GM23338 (cell line): ENCODE results near the gene SCLY.

Experiments
- CREB1 ChIP-seq: fragments of 250-450 bp; sonication (Bioruptor Pico); IDR thresholded peaks from 2 replicates; pipeline ENCODE4 v1.5.0; 2020; ENCODE audit warnings: low read depth, mild to moderate bottlenecking, moderate library complexity
- EZH2 ChIP-seq: fragments of 200-600 bp; sonication (generic); IDR thresholded peaks from one replicate; pipeline ENCODE4 v1.8.0; 2017; ENCODE audit warnings: antibody characterized with exemption, mild to moderate bottlenecking, low read depth; ENCODE audit not compliant: unreplicated experiment
- EZH2phosphoT487 ChIP-seq: fragments of 200-600 bp; sonication (generic); IDR thresholded peaks from one replicate; pipeline ENCODE4 v1.8.1; 2018; ENCODE audit warnings: antibody characterized with exemption; ENCODE audit not compliant: unreplicated experiment
- JUNB ChIP-seq: IDR thresholded peaks from one replicate; pipeline ENCODE4 v1.6.1; 2016; ENCODE audit warnings: antibody characterized with exemption; ENCODE audit not compliant: unreplicated experiment
- NANOG ChIP-seq: IDR thresholded peaks from 2 replicates; pipeline ENCODE4 v1.6.1; 2016; ENCODE audit warnings: antibody characterized with exemption, borderline replicate concordance
- POLR2AphosphoS5 ChIP-seq: IDR thresholded peaks from 2 replicates; pipeline ENCODE4 v1.6.1; 2016; ENCODE audit warnings: antibody characterized with exemption, low read depth
- REST ChIP-seq: IDR thresholded peaks from one replicate; pipeline ENCODE4 v1.6.1; 2018; ENCODE audit warnings: antibody characterized with exemption; ENCODE audit not compliant: unreplicated experiment
- ZNF114 ChIP-seq: fragments of 250-450 bp; sonication (Bioruptor Pico); IDR thresholded peaks from 2 replicates; pipeline ENCODE4 v1.5.0; 2020; ENCODE audit warnings: mild to moderate bottlenecking, moderate library complexity
- TF ChIP-seq, protein P1 (sequence below), 2 experiments: fragments of 200-600 bp in 1 of 2; sonication (generic) in 1 of 2; conservative IDR thresholded peaks; 2 replicates each; pipeline versions ENCODE4 v1.5.1 to v1.6.1; 2016 to 2017; ENCODE audit warnings: antibody characterized with exemption in 2 of 2, low read depth in 2 of 2, mild to moderate bottlenecking in 2 of 2, moderate library complexity in 1 of 2
- TF ChIP-seq, protein P2 (sequence below): IDR thresholded peaks from 2 replicates; pipeline ENCODE4 v1.6.1; 2016; ENCODE audit warnings: antibody characterized with exemption
- TF ChIP-seq, protein P3 (sequence below): fragments of 250-450 bp; sonication (Bioruptor Pico); IDR thresholded peaks from 2 replicates; pipeline ENCODE4 v1.5.0; 2020; ENCODE audit warnings: mild to moderate bottlenecking, moderate library complexity

GRCh38 chr2:238135601-238136150 lies 74.9 kb downstream of the SCLY start:
- TF ChIP-seq POLR2AphosphoS5 (no peak), EZH2 (no peak), REST (no peak), CREB1 (CRISPR knock-in tag) (no peak), EZH2phosphoT487 (no peak), JUNB (no peak), ZNF114 (CRISPR knock-in tag) (no peak), NANOG (no peak)
- TF ChIP-seq, protein P1, sequence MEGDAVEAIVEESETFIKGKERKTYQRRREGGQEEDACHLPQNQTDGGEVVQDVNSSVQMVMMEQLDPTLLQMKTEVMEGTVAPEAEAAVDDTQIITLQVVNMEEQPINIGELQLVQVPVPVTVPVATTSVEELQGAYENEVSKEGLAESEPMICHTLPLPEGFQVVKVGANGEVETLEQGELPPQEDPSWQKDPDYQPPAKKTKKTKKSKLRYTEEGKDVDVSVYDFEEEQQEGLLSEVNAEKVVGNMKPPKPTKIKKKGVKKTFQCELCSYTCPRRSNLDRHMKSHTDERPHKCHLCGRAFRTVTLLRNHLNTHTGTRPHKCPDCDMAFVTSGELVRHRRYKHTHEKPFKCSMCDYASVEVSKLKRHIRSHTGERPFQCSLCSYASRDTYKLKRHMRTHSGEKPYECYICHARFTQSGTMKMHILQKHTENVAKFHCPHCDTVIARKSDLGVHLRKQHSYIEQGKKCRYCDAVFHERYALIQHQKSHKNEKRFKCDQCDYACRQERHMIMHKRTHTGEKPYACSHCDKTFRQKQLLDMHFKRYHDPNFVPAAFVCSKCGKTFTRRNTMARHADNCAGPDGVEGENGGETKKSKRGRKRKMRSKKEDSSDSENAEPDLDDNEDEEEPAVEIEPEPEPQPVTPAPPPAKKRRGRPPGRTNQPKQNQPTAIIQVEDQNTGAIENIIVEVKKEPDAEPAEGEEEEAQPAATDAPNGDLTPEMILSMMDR (conservative IDR thresholded peaks at IDR 0.05; ENCODE audit: low read depth in 2 of 2) = no peak
- TF ChIP-seq, protein P2, sequence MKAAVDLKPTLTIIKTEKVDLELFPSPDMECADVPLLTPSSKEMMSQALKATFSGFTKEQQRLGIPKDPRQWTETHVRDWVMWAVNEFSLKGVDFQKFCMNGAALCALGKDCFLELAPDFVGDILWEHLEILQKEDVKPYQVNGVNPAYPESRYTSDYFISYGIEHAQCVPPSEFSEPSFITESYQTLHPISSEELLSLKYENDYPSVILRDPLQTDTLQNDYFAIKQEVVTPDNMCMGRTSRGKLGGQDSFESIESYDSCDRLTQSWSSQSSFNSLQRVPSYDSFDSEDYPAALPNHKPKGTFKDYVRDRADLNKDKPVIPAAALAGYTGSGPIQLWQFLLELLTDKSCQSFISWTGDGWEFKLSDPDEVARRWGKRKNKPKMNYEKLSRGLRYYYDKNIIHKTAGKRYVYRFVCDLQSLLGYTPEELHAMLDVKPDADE = no peak
- TF ChIP-seq, protein P3, sequence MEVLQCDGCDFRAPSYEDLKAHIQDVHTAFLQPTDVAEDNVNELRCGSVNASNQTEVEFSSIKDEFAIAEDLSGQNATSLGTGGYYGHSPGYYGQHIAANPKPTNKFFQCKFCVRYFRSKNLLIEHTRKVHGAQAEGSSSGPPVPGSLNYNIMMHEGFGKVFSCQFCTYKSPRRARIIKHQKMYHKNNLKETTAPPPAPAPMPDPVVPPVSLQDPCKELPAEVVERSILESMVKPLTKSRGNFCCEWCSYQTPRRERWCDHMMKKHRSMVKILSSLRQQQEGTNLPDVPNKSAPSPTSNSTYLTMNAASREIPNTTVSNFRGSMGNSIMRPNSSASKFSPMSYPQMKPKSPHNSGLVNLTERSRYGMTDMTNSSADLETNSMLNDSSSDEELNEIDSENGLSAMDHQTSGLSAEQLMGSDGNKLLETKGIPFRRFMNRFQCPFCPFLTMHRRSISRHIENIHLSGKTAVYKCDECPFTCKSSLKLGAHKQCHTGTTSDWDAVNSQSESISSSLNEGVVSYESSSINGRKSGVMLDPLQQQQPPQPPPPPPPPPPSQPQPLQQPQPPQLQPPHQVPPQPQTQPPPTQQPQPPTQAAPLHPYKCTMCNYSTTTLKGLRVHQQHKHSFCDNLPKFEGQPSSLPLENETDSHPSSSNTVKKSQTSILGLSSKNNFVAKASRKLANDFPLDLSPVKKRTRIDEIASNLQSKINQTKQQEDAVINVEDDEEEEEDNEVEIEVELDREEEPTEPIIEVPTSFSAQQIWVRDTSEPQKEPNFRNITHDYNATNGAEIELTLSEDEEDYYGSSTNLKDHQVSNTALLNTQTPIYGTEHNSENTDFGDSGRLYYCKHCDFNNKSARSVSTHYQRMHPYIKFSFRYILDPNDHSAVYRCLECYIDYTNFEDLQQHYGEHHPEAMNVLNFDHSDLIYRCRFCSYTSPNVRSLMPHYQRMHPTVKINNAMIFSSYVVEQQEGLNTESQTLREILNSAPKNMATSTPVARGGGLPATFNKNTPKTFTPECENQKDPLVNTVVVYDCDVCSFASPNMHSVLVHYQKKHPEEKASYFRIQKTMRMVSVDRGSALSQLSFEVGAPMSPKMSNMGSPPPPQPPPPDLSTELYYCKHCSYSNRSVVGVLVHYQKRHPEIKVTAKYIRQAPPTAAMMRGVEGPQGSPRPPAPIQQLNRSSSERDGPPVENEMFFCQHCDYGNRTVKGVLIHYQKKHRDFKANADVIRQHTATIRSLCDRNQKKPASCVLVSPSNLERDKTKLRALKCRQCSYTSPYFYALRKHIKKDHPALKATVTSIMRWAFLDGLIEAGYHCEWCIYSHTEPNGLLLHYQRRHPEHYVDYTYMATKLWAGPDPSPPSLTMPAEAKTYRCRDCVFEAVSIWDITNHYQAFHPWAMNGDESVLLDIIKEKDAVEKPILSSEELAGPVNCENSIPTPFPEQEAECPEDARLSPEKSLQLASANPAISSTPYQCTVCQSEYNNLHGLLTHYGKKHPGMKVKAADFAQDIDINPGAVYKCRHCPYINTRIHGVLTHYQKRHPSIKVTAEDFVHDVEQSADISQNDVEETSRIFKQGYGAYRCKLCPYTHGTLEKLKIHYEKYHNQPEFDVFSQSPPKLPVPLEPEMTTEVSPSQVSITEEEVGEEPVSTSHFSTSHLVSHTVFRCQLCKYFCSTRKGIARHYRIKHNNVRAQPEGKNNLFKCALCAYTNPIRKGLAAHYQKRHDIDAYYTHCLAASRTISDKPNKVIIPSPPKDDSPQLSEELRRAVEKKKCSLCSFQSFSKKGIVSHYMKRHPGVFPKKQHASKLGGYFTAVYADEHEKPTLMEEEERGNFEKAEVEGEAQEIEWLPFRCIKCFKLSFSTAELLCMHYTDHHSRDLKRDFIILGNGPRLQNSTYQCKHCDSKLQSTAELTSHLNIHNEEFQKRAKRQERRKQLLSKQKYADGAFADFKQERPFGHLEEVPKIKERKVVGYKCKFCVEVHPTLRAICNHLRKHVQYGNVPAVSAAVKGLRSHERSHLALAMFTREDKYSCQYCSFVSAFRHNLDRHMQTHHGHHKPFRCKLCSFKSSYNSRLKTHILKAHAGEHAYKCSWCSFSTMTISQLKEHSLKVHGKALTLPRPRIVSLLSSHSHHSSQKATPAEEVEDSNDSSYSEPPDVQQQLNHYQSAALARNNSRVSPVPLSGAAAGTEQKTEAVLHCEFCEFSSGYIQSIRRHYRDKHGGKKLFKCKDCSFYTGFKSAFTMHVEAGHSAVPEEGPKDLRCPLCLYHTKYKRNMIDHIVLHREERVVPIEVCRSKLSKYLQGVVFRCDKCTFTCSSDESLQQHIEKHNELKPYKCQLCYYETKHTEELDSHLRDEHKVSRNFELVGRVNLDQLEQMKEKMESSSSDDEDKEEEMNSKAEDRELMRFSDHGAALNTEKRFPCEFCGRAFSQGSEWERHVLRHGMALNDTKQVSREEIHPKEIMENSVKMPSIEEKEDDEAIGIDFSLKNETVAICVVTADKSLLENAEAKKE = no peak
